Measurements from ENCODE around the gene HS1BP3.

HS1BP3 gene

DNA sequence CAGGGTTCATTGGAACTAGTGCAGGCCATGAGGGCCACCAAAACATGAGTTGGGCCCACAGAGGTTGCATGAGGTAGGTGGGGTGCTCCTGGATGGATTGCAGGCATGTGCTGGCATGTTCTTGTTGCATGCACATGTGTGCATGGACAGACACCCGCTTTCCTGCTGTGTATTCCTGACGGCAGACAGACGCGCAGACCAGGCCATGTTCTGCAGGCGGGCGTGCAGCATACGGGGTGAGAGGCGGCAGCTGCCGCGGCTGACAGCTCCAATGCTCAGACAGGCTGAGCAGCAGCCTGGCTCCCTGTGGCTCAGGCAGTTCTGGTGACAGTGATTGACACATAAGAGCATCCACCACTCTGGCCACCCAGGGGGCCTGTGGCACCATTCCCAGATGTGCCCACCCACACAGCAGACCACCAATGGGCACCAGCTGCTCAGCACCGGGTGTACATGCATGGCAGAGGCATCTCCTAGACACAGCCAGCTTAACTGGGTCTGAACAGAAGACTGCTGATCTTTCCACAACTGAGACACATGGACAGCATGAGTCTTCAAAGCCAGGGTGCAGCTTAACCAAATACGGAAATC is 21.2 kb downstream of the HS1BP3 start:
- DNase-seq (ENCODE audit: low spot score), result peak; percentile 66

DNA sequence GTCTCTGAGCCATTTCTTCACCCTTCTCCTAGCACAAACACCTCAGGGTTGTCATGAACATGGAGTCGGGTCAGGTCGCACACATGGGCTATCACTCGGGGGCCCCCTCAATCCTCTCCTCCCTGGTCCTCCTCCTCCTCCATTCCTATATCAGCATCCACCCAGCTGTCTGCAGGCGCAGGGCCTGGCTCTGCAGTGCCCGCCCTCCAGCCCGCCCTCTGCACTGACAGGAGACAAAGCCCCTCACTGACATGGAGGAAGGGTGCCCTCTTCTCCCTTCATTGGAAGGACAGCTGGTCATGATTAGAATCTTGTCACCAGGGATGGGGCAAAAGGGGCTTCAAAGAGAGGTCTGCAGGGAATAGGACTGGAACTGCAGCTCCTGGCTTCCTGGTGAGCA is 21.7 kb downstream of the HS1BP3 start:
- DNase-seq (ENCODE audit: low spot score), result no peak

DNA sequence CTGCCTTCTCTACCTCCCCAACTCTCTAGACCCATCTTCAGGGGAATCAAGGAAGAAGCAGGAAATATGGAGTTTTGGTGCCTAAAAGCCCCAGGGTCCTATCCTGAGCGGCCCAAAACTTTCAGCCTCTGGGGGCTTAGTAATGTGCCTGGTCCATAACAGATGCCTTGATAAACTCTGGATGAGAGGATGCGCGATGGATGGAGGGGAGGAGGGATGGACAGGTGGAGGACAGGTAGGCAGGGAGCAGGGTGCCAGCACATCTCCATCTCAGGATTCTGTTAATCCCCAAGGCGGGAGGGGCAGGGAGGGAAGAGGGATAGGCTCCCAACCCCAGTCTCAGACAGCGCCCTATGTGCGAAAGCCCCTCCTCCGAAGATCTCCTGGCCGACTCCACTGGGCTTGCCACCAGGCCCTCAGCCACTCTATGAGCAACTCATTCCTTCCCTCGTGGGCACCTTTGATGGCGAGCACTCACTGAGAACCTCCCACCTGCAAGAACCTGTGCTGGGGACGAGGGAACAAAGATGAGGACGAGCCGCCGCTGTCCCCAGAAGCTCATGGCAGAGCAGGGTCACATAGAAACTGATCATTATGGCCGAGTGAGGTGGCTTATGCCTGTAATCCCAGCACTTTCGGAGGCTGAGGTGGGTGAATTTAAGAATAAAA is 23.1 kb downstream of the HS1BP3 start:
- DNase-seq (ENCODE audit: low spot score), result no peak

- DNase-seq (ENCODE audit: low spot score), result no peak
Observed at GRCh38 chr2:20626698-20627513, 24.0 kb downstream of the HS1BP3 start.

- DNase-seq (ENCODE audit: low spot score), result no peak
Observed at GRCh38 chr2:20626392-20626697, 24.6 kb downstream of the HS1BP3 start.

DNA sequence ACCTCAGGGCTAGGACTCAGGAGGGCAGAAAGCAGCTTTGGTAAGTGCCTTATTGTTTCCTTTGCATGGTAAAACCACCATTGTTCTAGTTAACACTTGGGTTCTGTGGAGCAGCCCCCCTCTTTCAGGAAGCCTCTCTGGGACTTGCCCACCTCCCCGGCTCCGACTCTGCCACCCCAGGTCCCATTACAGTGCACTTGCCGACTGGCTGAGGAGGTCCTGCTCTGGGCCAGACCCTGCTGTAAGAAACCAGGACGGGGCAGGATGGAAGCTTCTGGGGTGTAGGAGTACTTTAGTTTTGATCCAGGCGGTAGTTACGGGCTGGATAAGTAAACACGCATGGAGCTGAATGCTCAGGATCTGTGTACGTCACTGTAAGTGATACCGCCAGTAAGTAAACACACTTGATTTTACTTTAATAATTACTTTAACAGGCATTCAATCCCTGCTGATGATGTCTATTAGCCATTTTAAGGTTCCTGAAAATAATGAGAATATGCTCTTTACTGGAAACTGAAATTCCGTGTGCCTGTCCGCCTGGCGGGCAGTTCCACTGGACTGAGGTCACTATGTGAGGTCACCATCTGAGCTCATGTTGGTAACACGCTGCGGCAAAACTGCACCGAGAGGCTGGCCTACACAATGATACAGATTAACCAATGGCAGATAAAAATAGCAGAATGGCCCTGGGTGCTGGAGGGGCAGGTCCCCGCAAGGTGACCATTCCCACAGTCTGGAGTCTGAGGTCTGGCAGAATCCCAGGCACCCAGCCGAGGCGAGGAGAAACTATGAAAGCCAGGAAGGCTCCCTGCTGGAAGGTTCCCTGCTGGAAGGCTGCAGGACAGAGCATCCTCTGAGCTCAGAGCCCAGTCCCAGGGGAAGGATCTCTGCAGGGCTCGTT is 25.2 kb downstream of the HS1BP3 start:
- no peak for DNase-seq (ENCODE audit: low spot score)

DNA sequence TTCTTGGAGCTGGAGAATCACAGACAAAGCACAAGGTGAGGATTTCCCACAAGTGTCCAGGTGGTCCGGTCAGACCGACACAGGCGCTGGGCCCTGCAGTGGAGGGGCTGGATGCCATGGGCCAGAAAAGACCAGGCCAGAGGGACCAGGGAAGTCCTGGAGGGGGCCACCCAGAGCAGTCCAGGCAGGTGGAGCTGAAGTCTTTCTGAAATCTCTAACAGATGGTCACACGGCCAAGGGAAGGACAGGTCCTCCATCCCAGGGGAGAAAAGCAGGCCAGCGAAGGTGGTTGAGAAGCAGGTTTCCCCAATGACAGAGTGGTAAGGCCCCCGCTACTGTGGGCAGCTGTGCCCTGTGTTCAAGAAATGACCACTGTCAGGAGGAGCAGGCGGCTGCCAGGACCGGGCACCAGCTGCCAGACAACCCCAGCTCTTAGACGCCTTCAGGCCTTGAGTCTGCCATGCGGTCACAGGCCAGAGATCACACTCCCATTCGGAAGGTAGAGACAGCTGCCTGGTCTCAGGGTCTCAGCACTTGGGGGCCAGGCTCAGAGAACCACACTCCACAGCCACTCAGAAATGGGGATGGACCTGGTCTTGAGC is 25.9 kb downstream of the HS1BP3 start:
- DNase-seq (ENCODE audit: low spot score), result no peak

DNA sequence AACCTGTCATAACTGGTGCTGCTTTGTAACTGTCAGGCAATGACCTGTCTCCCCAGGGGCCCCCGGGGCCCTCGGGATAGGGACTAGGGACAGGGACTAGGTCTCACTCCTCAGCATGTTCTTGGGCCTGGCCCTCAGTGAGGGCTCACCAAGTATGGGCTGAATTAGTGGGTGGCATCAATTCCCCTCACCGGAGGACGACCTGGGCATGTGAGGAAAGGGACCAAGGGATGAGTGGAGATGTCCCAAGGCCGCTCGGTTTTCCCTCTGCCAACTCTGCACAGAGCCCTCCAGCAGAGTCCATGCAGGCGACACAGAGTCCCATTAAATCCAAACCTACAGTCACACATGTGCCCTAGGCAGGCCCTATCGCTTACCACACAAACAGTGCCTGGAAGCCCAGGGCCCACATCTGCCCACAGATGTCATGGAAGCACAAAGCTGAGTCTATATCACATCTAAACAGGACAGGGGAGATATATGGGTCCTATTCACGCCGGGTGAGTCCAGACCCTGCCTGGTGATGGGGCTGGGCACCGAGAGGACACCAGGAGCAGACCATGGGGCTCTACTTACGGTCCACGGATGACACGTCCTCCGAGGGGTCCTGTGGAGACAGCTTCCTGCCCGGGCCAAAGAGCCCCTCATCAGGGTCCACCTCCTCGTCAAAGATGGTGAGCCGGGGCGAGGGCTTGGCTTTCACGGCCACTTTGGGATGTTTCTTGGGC is 26.6 kb downstream of the HS1BP3 start:
- no peak for DNase-seq (ENCODE audit: low spot score)

GRCh38 chr2:20623741-20624155 is 27.1 kb downstream of the HS1BP3 start:
- no peak for DNase-seq (ENCODE audit: low spot score)

GRCh38 chr2:20623241-20623640 is 27.7 kb downstream of the HS1BP3 start:
- no peak for DNase-seq (ENCODE audit: low spot score)

GRCh38 chr2:20622731-20623130 is 28.2 kb downstream of the HS1BP3 start:
- no peak for DNase-seq (ENCODE audit: low spot score)

- no peak for DNase-seq (ENCODE audit: low spot score)
Observed at GRCh38 chr2:20622296-20622686, 28.6 kb downstream of the HS1BP3 start.

GRCh38 chr2:20621366-20622295 is 29.3 kb downstream of the HS1BP3 start:
- no peak for DNase-seq (ENCODE audit: low spot score)

GRCh38 chr2:20620696-20621365 is 30.1 kb downstream of the HS1BP3 start:
- DNase-seq (ENCODE audit: low spot score), result no peak

- no peak for DNase-seq (ENCODE audit: low spot score)
Observed at GRCh38 chr2:20620271-20620681, 30.6 kb downstream of the HS1BP3 start.

- DNase-seq (ENCODE audit: low spot score), result no peak
Observed at GRCh38 chr2:20619624-20620024, 31.3 kb downstream of the HS1BP3 start.

- no peak for DNase-seq (ENCODE audit: low spot score)
Observed at GRCh38 chr2:20618886-20619521, 31.9 kb downstream of the HS1BP3 start.

DNA sequence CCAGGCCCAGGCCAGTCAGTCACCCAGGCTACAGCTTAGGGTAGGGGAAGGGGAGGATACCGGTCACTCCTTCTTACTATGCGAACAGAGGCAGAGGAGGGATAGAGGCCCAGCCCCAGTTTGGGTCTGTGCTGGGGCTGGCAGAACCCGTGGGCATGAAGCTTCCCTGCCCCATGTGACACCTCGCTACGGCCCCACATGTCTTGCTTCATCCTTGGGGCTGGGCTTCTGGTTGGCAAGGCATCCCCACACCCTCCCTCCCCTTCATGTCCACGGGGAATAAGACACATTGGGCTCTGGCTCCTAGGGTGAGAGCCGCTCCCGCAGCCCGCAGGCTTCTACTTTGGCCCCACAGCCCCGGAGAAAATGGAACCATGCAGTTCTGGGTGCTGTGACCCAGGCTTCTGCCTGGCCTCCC is 32.4 kb downstream of the HS1BP3 start:
- no peak for DNase-seq (ENCODE audit: low spot score)

GRCh38 chr2:20617892-20618467 is 32.9 kb downstream of the HS1BP3 start:
- DNase-seq (ENCODE audit: low spot score), result peak; percentile 98

All from Ammon's horn (tissue), 1 donor.